IMR-90 (cell line): Measurements from ENCODE around the gene LEF1. TPM values are rescaled to one million over a fixed set of nuclear protein-coding genes. Genes with fewer than 3 reads are reported as not detected.

Experiments
- ATAC-seq: fragments of 200-7000 bp; cut with Tn5 transposase; 2 replicates; pipeline ENCODE4 v1.9.1; 2020; ENCODE audit warnings: low read depth, mild to moderate bottlenecking, moderate library complexity
- BruUV-seq: library from RNA; stranded (reverse); fragments of 400-500 nt; replicated peaks from 2 replicates; lab custom pipeline; 2021; lab: Mats Ljungman, UMichigan
- CTCF ChIA-PET: fragments of 300-600 bp; formaldehyde crosslinking; extraction: SDS; loops from one replicate; lab custom pipeline; 2021; ENCODE audit warnings: antibody characterized with exemption; lab: Yijun Ruan, JAX
- POLR2A ChIA-PET: fragments of 300-600 bp; sonication (Branson Sonifier 250); formaldehyde crosslinking; loops from one replicate; lab custom pipeline; 2022; ENCODE audit warnings: antibody characterized with exemption; ENCODE audit not compliant: unreplicated experiment; lab: Charles Lee
- DNase-seq: peaks from one replicate; pipeline ENCODE4 v3.0.0; 2013
- H2AFZ ChIP-seq: replicated peaks from 2 replicates; pipeline ENCODE3; 2013; ENCODE audit warnings: low read length, mild to moderate bottlenecking; ENCODE audit not compliant: poor library complexity
- H2AK5ac ChIP-seq: 2 replicates; pipeline ENCODE4 v1.6.1; 2013; ENCODE audit warnings: low read depth, low read length, inconsistent platforms
- H2AK9ac ChIP-seq: replicated peaks from 2 replicates; pipeline ENCODE3; 2013; ENCODE audit warnings: mild to moderate bottlenecking, low read depth, low read length, moderate library complexity; ENCODE audit not compliant: poor library complexity
- H2BK120ac ChIP-seq: 2 replicates; pipeline ENCODE4 v1.6.1; 2013; ENCODE audit warnings: low read depth, low read length, inconsistent platforms
- H2BK15ac ChIP-seq: 3 replicates; pipeline ENCODE4 v1.6.1; 2013; ENCODE audit warnings: low read depth, low read length, inconsistent platforms
- H2BK20ac ChIP-seq: 2 replicates; pipeline ENCODE4 v1.6.1; 2013; ENCODE audit warnings: low read depth, mild to moderate bottlenecking, inconsistent platforms, low read length, moderate library complexity
- H2BK5ac ChIP-seq: 2 replicates; pipeline ENCODE4 v1.6.1; 2013; ENCODE audit warnings: mild to moderate bottlenecking, low read depth, low read length, inconsistent platforms; ENCODE audit not compliant: poor library complexity, severe bottlenecking
- H3K14ac ChIP-seq: replicated peaks from 2 replicates; pipeline ENCODE4 v1.6.1; 2013; ENCODE audit warnings: low read depth, low read length, inconsistent platforms
- H3K18ac ChIP-seq: 2 replicates; pipeline ENCODE4 v1.6.1; 2013; ENCODE audit warnings: low read depth, low read length, control low read depth
- H3K23ac ChIP-seq: 2 replicates; pipeline ENCODE4 v1.6.1; 2013; ENCODE audit warnings: low read depth, low read length, inconsistent platforms
- H3K27ac ChIP-seq: 2 replicates; pipeline ENCODE4 v1.5.1; 2013; ENCODE audit warnings: mild to moderate bottlenecking, control low read depth, low read length; ENCODE audit not compliant: insufficient read depth
- H3K27me3 ChIP-seq: 2 replicates; pipeline ENCODE4 v1.6.1; 2013; ENCODE audit warnings: low read length; ENCODE audit not compliant: control insufficient read depth, insufficient read depth
- H3K36me3 ChIP-seq: 2 replicates; pipeline ENCODE4 v1.6.1; 2013; ENCODE audit warnings: low read length, mixed read lengths; ENCODE audit not compliant: control insufficient read depth, insufficient read depth
- H3K4ac ChIP-seq: 2 replicates; pipeline ENCODE4 v1.6.1; 2013; ENCODE audit warnings: low read depth, low read length, inconsistent platforms
- H3K4me1 ChIP-seq: 2 replicates; pipeline ENCODE4 v1.6.1; 2013; ENCODE audit warnings: low read length, mixed read lengths; ENCODE audit not compliant: control insufficient read depth, insufficient read depth
- H3K4me2 ChIP-seq: 2 replicates; pipeline ENCODE4 v1.6.1; 2013; ENCODE audit warnings: low read depth, mild to moderate bottlenecking, control low read depth, low read length, moderate library complexity
- H3K4me3 ChIP-seq: 2 replicates; pipeline ENCODE4 v1.5.1; 2013; ENCODE audit warnings: low read depth, mild to moderate bottlenecking, control low read depth, low read length, moderate library complexity; ENCODE audit not compliant: insufficient read depth
- H3K56ac ChIP-seq: 2 replicates; pipeline ENCODE4 v1.6.1; 2013; ENCODE audit warnings: low read length, inconsistent platforms; ENCODE audit not compliant: insufficient read depth; ENCODE audit errors: extremely low read depth
- H3K79me1 ChIP-seq, 2 experiments: 2 replicates each; pipeline ENCODE4 v1.6.1; 2013; ENCODE audit warnings: low read length in 2 of 2, inconsistent platforms in 1 of 2, low read depth in 1 of 2
- H3K9ac ChIP-seq: 2 replicates; pipeline ENCODE4 v1.6.1; 2013; ENCODE audit warnings: low read depth, low read length, control low read depth
- H3K9me1 ChIP-seq: 2 replicates; pipeline ENCODE4 v1.6.1; 2013; ENCODE audit warnings: low read length, inconsistent platforms; ENCODE audit not compliant: insufficient read depth
- H3K9me3 ChIP-seq: 2 replicates; pipeline ENCODE4 v1.6.1; 2013; ENCODE audit warnings: low read length; ENCODE audit not compliant: control insufficient read depth, insufficient read depth
- H4K20me1 ChIP-seq: 2 replicates; pipeline ENCODE4 v1.6.1; 2013; ENCODE audit warnings: low read length, inconsistent platforms; ENCODE audit not compliant: insufficient read depth
- H4K5ac ChIP-seq: 2 replicates; pipeline ENCODE4 v1.6.1; 2013; ENCODE audit warnings: mild to moderate bottlenecking, low read depth, low read length, control low read depth
- H4K8ac ChIP-seq, 2 experiments: 2 replicates each; pipeline ENCODE4 v1.6.1; 2013; ENCODE audit warnings: low read depth in 2 of 2, low read length in 2 of 2, control low read depth in 1 of 2, inconsistent platforms in 1 of 2
- H4K91ac ChIP-seq: 2 replicates; pipeline ENCODE4 v1.6.1; 2013; ENCODE audit warnings: low read depth, low read length, inconsistent platforms; ENCODE audit not compliant: insufficient read depth
- BHLHE40 ChIP-seq: fragments of 150-350 bp; IDR thresholded peaks from 2 replicates; pipeline ENCODE4 v1.6.1; 2016; ENCODE audit warnings: mild to moderate bottlenecking, low read depth, low read length
- CEBPB ChIP-seq: IDR thresholded peaks from 2 replicates; pipeline ENCODE4 v1.6.1; 2012; ENCODE audit warnings: low read depth, low read length, improper control_type of control experiment
- CHD1 ChIP-seq: IDR thresholded peaks from 2 replicates; pipeline ENCODE4 v1.6.1; 2012; ENCODE audit warnings: low read depth, low read length, improper control_type of control experiment
- CTCF ChIP-seq: conservative IDR thresholded peaks from 2 replicates; pipeline ENCODE4 v1.5.1; 2012; ENCODE audit warnings: mild to moderate bottlenecking, low read depth, low read length, improper control_type of control experiment
- ELK1 ChIP-seq: fragments of 150-350 bp; IDR thresholded peaks from 2 replicates; pipeline ENCODE4 v1.6.1; 2016; ENCODE audit warnings: low read depth, mild to moderate bottlenecking, low read length, moderate library complexity, borderline replicate concordance
- FOS ChIP-seq: fragments of 150-350 bp; IDR thresholded peaks from 2 replicates; pipeline ENCODE4 v1.6.1; 2016; ENCODE audit warnings: low read depth, low read length
- MAFK ChIP-seq: IDR thresholded peaks from 2 replicates; pipeline ENCODE4 v1.6.1; 2012; ENCODE audit warnings: low read depth, low read length, improper control_type of control experiment
- MAZ ChIP-seq: IDR thresholded peaks from 2 replicates; pipeline ENCODE4 v1.6.1; 2012; ENCODE audit warnings: low read depth, mild to moderate bottlenecking, low read length, improper control_type of control experiment, moderate library complexity, borderline replicate concordance
- MXI1 ChIP-seq: IDR thresholded peaks from 2 replicates; pipeline ENCODE4 v1.6.1; 2012; ENCODE audit warnings: low read depth, mild to moderate bottlenecking, low read length, moderate library complexity, borderline replicate concordance
- NFE2L2 ChIP-seq: fragments of 150-350 bp; IDR thresholded peaks from 2 replicates; pipeline ENCODE4 v1.6.1; 2016; ENCODE audit warnings: low read depth, mild to moderate bottlenecking, low read length
- POLR2A ChIP-seq: IDR thresholded peaks from 2 replicates; pipeline ENCODE4 v1.6.1; 2012; ENCODE audit warnings: mild to moderate bottlenecking, low read depth, low read length
- RAD21 ChIP-seq: IDR thresholded peaks from 2 replicates; pipeline ENCODE4 v1.6.1; 2012; ENCODE audit warnings: low read length, improper control_type of control experiment
- RCOR1 ChIP-seq: IDR thresholded peaks from 2 replicates; pipeline ENCODE4 v1.6.1; 2012; ENCODE audit warnings: mild to moderate bottlenecking, low read length, improper control_type of control experiment; ENCODE audit not compliant: insufficient replicate concordance
- RFX5 ChIP-seq: IDR thresholded peaks from 2 replicates; pipeline ENCODE4 v1.8.0; 2012; ENCODE audit warnings: low read depth, mild to moderate bottlenecking, low read length, moderate library complexity
- SMC3 ChIP-seq: fragments of 150-350 bp; IDR thresholded peaks from 2 replicates; pipeline ENCODE4 v1.6.1; 2016; ENCODE audit warnings: low read depth, mild to moderate bottlenecking, antibody characterized with exemption, low read length, moderate library complexity
- USF2 ChIP-seq: fragments of 150-350 bp; IDR thresholded peaks from 2 replicates; pipeline ENCODE4 v1.6.1; 2017; ENCODE audit warnings: mild to moderate bottlenecking, antibody characterized with exemption, low read length, low read depth
- WGBS, 2 experiments: methylation state at CpG; one replicate each; pipeline versions ENCODE4 v1.1.5 to v1.1.7; 2013; ENCODE audit warnings: missing lambda C conversion rate in 2 of 2; ENCODE audit not compliant: insufficient read length in 1 of 2; ENCODE audit errors: extremely low coverage in 2 of 2; 5-methylcytosine and 5-hydroxymethylcytosine counted together
- dilution Hi-C: fragments of 300-500 bp; cut with HindIII; formaldehyde crosslinking; loops from one replicate; pipeline ENCODE4 v1.14.3; 2018; ENCODE audit warnings: low sequenced_read_pairs; ENCODE audit not compliant: unreplicated experiment
- in situ Hi-C: fragments of 300-500 bp; cut with MboI; formaldehyde crosslinking; loops from 3 replicates; pipeline ENCODE4 v1.14.3; 2019; ENCODE audit warnings: low sequenced_read_pairs, inconsistent platforms, mixed read lengths
- intact Hi-C: fragments of 100-400 bp; cut with micrococcal nuclease; formaldehyde crosslinking; loops from 2 replicates; pipeline ENCODE4 v1.10.0; 2022
- polyA plus RNA-seq, 3 experiments: library from polyadenylated mRNA; depleted of rRNA; stranded (reverse); fragments of >200 nt; gene quantifications; 2 replicates each; pipeline ENCODE4 v1.2.3, GENCODE V29; 2012; ENCODE audit warnings: low replicate concordance in 1 of 3
- total RNA-seq: library from RNA; depleted of rRNA; stranded (reverse); fragments of >200 nt; gene quantifications from 2 replicates; pipeline ENCODE4 v1.2.3, GENCODE V29; 2012

LEF1 gene
- total and polyA plus RNA-seq, 2 of the 4 experiments (the other 2 are of a cell fraction): 1.7 to 1.8 TPM

- no peak overlapping the region for H2BK15ac ChIP-seq
- ChIA-PET POLR2A (no interaction called here), CTCF (interaction anchor here (0.6 to 0.7 kb wide), 2 partner anchors 17 to 415 kb away, joined by 3 to 5 read pairs; no protein-coding TSS in a partner anchor)
- 100% methylated on average over 1 to 2 of the region's 5 CpGs for WGBS, 2 experiments
- H3K56ac ChIP-seq: no peak overlapping the region
- H3K18ac ChIP-seq: no peak overlapping the region
- DNase-seq (no peak), ATAC-seq (no peak)
- no peak overlapping the region for H3K9ac ChIP-seq
- no peak overlapping the region for H3K27ac ChIP-seq
- no peak overlapping the region for H4K91ac ChIP-seq
- H3K4me3 ChIP-seq: no peak overlapping the region
- H4K8ac ChIP-seq: no peak overlapping the region
- H2AFZ ChIP-seq: no peak overlapping the region
- no peak overlapping the region for H2AK5ac ChIP-seq
- no peaks in the 10 kb centered on the region for H4K20me1 ChIP-seq
- no peaks in the 10 kb centered on the region for H3K9me3 ChIP-seq
- TF ChIP-seq ELK1 (no peak), POLR2A (no peak), RAD21 (no peak), MAZ (no peak), RCOR1 (no peak), CEBPB (no peak), FOS (no peak), RFX5 (no peak), USF2 (no peak), MAFK (no peak), BHLHE40 (no peak), SMC3 (no peak), CHD1 (no peak), MXI1 (no peak), CTCF (no peak), NFE2L2 (no peak)
- no peak overlapping the region for H2AK9ac ChIP-seq
- in situ Hi-C loops: no loop called here
- H3K4ac ChIP-seq: no peak overlapping the region
- H2BK20ac ChIP-seq: no peak overlapping the region
- H3K27me3 ChIP-seq: no peaks in the 10 kb centered on the region
- BruUV-seq: no TSS peak
- intact Hi-C loops: no loop called here
- H2BK5ac ChIP-seq: no peak overlapping the region
- dilution Hi-C loops: no loop called here
- no peak overlapping the region for H3K23ac ChIP-seq
- no peak overlapping the region for H3K4me2 ChIP-seq
- H4K5ac ChIP-seq: no peak overlapping the region
- H2BK120ac ChIP-seq: no peak overlapping the region
- H3K36me3 ChIP-seq: no peaks in the 10 kb centered on the region
- H3K79me1 ChIP-seq: no peaks in the 10 kb centered on the region
- H3K9me1 ChIP-seq: no peaks in the 10 kb centered on the region
- no peak overlapping the region for H3K14ac ChIP-seq
- no peaks in the 10 kb centered on the region for H3K4me1 ChIP-seq
Observed at GRCh38 chr4:108103099-108103862, 65.5 kb downstream of the LEF1 start.
